HCT116 (cell line): Measurements from ENCODE around the gene RASGEF1B. TPM values are rescaled to one million over a fixed set of nuclear protein-coding genes. Genes with fewer than 3 reads are reported as not detected.
"Not testable (repeated sequence)": the region's sequence is repeated elsewhere in the genome, so short reads cannot be mapped to it uniquely, and the experiment has no call there.

Source experiments
- ATAC-seq: fragments of 200-7000 bp; cut with Tn5 transposase; 2 replicates; pipeline ENCODE4 v1.9.1; 2020; ENCODE audit warnings: mild to moderate bottlenecking, moderate library complexity
- BruUV-seq: library from RNA; stranded (reverse); fragments of 400-500 nt; replicated peaks from 2 replicates; lab custom pipeline; 2021; lab: Mats Ljungman, UMichigan
- CTCF ChIA-PET: fragments of 300-600 bp; sonication (Branson Sonifier 250); formaldehyde crosslinking; loops from one replicate; lab custom pipeline; 2021; ENCODE audit warnings: antibody characterized with exemption; lab: Charles Lee
- POLR2A ChIA-PET: fragments of 300-600, 350-600 bp; sonication (Branson Sonifier 250); formaldehyde crosslinking; loops from one replicate; lab custom pipeline; 2021; ENCODE audit warnings: antibody characterized with exemption; lab: Charles Lee
- RAD21 ChIA-PET, 2 experiments: fragments of 300-600 bp; sonication (Branson Sonifier 250); formaldehyde crosslinking; loops; one replicate each; lab custom pipeline; 2023; ENCODE audit warnings: low total read pairs in 2 of 2; ENCODE audit not compliant: uncharacterized antibody in 2 of 2, unreplicated experiment in 2 of 2, low non-redundant PET in 1 of 2; lab: Charles Lee
- DNase-seq: peaks from one replicate; pipeline ENCODE4 v3.0.0-alpha.2; 2010; ENCODE audit warnings: low read depth, low spot score
- H2AFZ ChIP-seq: fragments of 200-600 bp; shearing (Covaris generic), sonication (generic); 2 replicates; pipeline ENCODE4 v1.6.1; 2017; ENCODE audit warnings: low read depth, mixed run types, mixed read lengths, antibody characterized with exemption, low read length; ENCODE audit not compliant: poor library complexity, severe bottlenecking
- H3K27ac ChIP-seq: 2 replicates; pipeline ENCODE4 v1.5.1; 2012; ENCODE audit warnings: low read depth, low read length
- H3K27me3 ChIP-seq: fragments of 200-600 bp; sonication (generic); 2 replicates; pipeline ENCODE4 v1.6.1; 2016; ENCODE audit warnings: mixed run types, low read length, mixed read lengths; ENCODE audit not compliant: insufficient read depth
- H3K36me3 ChIP-seq, 2 experiments: fragments of 200-500 bp in 1 of 2; fragments of 200-600 bp in 1 of 2; sonication (Bioruptor generic) in 1 of 2; sonication (generic) in 1 of 2; 2 replicates each; pipeline versions ENCODE4 v1.5.1 to v1.6.1; 2014 to 2016; ENCODE audit warnings: low read length in 2 of 2, inconsistent platforms in 1 of 2, mixed read lengths in 1 of 2, mixed run types in 1 of 2; ENCODE audit not compliant: insufficient read depth in 2 of 2, control insufficient read depth in 1 of 2
- H3K4me1 ChIP-seq, 2 experiments: fragments of 200-600 bp in 1 of 2; sonication (generic) in 1 of 2; 2 replicates each; pipeline versions ENCODE4 v1.5.1 to v1.6.1; 2012 to 2017; ENCODE audit warnings: low read length in 2 of 2, inconsistent platforms in 1 of 2, mild to moderate bottlenecking in 1 of 2, mixed read lengths in 1 of 2, mixed run types in 1 of 2, moderate library complexity in 1 of 2; ENCODE audit not compliant: insufficient read depth in 2 of 2, control insufficient read depth in 1 of 2
- H3K4me2 ChIP-seq: fragments of 200-600 bp; sonication (generic); 2 replicates; pipeline ENCODE4 v1.6.1; 2017; ENCODE audit warnings: mixed run types, low read length, mixed read lengths
- H3K4me3 ChIP-seq, 2 experiments: fragments of 200-600 bp in 1 of 2; sonication (generic) in 1 of 2; replicated peaks in 1 of 2; 2 replicates each; pipeline ENCODE4 v1.5.1; 2011 to 2016; ENCODE audit warnings: low read length in 2 of 2, control low read depth in 1 of 2, low read depth in 1 of 2, mild to moderate bottlenecking in 1 of 2, mixed read lengths in 1 of 2, mixed run types in 1 of 2
- H3K79me2 ChIP-seq: fragments of 200-600 bp; sonication (generic); 2 replicates; pipeline ENCODE4 v1.6.1; 2017; ENCODE audit warnings: mild to moderate bottlenecking, mixed run types, low read length, moderate library complexity, mixed read lengths; ENCODE audit not compliant: insufficient read depth
- H3K9ac ChIP-seq: fragments of 200-600 bp; sonication (generic); 2 replicates; pipeline ENCODE4 v1.6.1; 2016; ENCODE audit warnings: low read length, mixed read lengths
- H3K9me2 ChIP-seq: fragments of 200-600 bp; sonication (generic), shearing (Covaris generic); 2 replicates; pipeline ENCODE4 v1.6.1; 2017; ENCODE audit warnings: mixed run types, mild to moderate bottlenecking, moderate library complexity; ENCODE audit not compliant: insufficient read depth
- H3K9me3 ChIP-seq, 2 experiments: fragments of 200-500 bp in 1 of 2; fragments of 200-600 bp in 1 of 2; sonication (Bioruptor generic) in 1 of 2; sonication (generic) in 1 of 2; 2 replicates each; pipeline ENCODE4 v1.6.1; 2014 to 2017; ENCODE audit warnings: low read length in 2 of 2, mixed read lengths in 2 of 2, inconsistent platforms in 1 of 2, low read depth in 1 of 2, mild to moderate bottlenecking in 1 of 2, mixed run types in 1 of 2, moderate library complexity in 1 of 2; ENCODE audit not compliant: control insufficient read depth in 1 of 2, insufficient read depth in 1 of 2
- H4K20me1 ChIP-seq: fragments of 200-600 bp; sonication (generic), shearing (Covaris generic); 2 replicates; pipeline ENCODE4 v1.6.1; 2017; ENCODE audit warnings: mixed run types, mild to moderate bottlenecking, moderate library complexity; ENCODE audit not compliant: insufficient read depth
- CEBPB ChIP-seq: IDR thresholded peaks from 2 replicates; pipeline ENCODE4 v1.6.1; 2012; ENCODE audit warnings: low read depth
- ELF1 ChIP-seq: IDR thresholded peaks from 2 replicates; pipeline ENCODE4 v1.6.1; 2012; ENCODE audit warnings: low read depth, borderline replicate concordance
- intact Hi-C: fragments of 100-400 bp; cut with micrococcal nuclease; formaldehyde crosslinking; loops from 2 replicates; pipeline ENCODE4 v1.10.0; 2022
- total RNA-seq: library from RNA; stranded (reverse); gene quantifications from one replicate; pipeline ENCODE4 v1.2.1, GENCODE V29; 2021; ENCODE audit not compliant: unreplicated experiment

RASGEF1B gene
- total RNA-seq, 1 experiment from 2014 or later: 0.25 TPM

- Histone ChIP-seq H3K36me3 (no peaks in the 10 kb centered on the region), H4K20me1 (no peaks in the 10 kb centered on the region), H3K4me2 (no peak overlapping the region), H3K9ac (no peak overlapping the region), H3K79me2 (no peaks in the 10 kb centered on the region), H3K4me1 (no peaks in the 10 kb centered on the region), H3K9me3 (no peaks in the 10 kb centered on the region), H3K27me3 (peaks cover 31% of the 10 kb centered on the region), H2AFZ (no peak overlapping the region), H3K4me3 (no peak overlapping the region), H3K9me2 (no peaks in the 10 kb centered on the region), H3K27ac (no peak overlapping the region)
- DNase-seq: no peak
- no peak for ATAC-seq
- ChIA-PET POLR2A (no interaction called here), CTCF (interaction anchor here (1.8 kb wide), 1 partner anchor 14 kb away, joined by 4 read pairs; no protein-coding TSS in a partner anchor), RAD21 (interaction anchor here in 1 of 2 experiments (0.6 kb wide), 1 partner anchor 11 kb away, joined by 3 read pairs; no protein-coding TSS in a partner anchor)
- TF ChIP-seq CEBPB (no peak), ELF1 (no peak)
- no TSS peak for BruUV-seq
- intact Hi-C loops: no loop called here
Measured at GRCh38 chr4:81481151-81481550, 9.4 kb upstream of the RASGEF1B start.

- intact Hi-C loops, BruUV-seq, H3K4me2 ChIP-seq, H3K27ac ChIP-seq, CTCF ChIA-PET, H3K9me2 ChIP-seq, H3K4me3 ChIP-seq, H3K79me2 ChIP-seq, DNase-seq, H3K4me1 ChIP-seq, ATAC-seq, H4K20me1 ChIP-seq, POLR2A ChIA-PET, H3K9me3 ChIP-seq, RAD21 ChIA-PET, H3K9ac ChIP-seq, H3K36me3 ChIP-seq, H2AFZ ChIP-seq: not testable (repeated sequence)
- H3K27me3 ChIP-seq: peaks cover 31% of the 10 kb centered on the region
Measured at GRCh38 chr4:81479573-81479972, 7.9 kb upstream of the RASGEF1B start.

- H4K20me1 ChIP-seq, BruUV-seq, H3K36me3 ChIP-seq, ATAC-seq, H3K9ac ChIP-seq, H3K27ac ChIP-seq, RAD21 ChIA-PET, DNase-seq, POLR2A ChIA-PET, H3K9me3 ChIP-seq, H2AFZ ChIP-seq, H3K9me2 ChIP-seq, H3K79me2 ChIP-seq, intact Hi-C loops, CTCF ChIA-PET, H3K4me3 ChIP-seq, H3K4me2 ChIP-seq: not testable (repeated sequence)
- H3K27me3 ChIP-seq: peaks cover 33% of the 10 kb centered on the region
- H3K4me1 ChIP-seq: peaks cover 0 to 17% of the 10 kb centered on the region in 2 experiments; a peak in 2 of 4 replicates
Measured at GRCh38 chr4:81473331-81474265, 1.9 kb upstream of the RASGEF1B start.
